Activated T-cell treated with anti-CD3 and anti-CD28 coated beads for 48 hours (primary cell): ENCODE data around the gene CEP112.
"Not testable (repeated sequence)": the region's sequence is repeated elsewhere in the genome, so short reads cannot be mapped to it uniquely, and the experiment has no call there.

Source experiments
- DNase-seq: peaks from one replicate; pipeline ENCODE4 v3.0.0-alpha.2; 2020; ENCODE audit warnings: low read depth

Gene CEP112

GRCh38 chr17:65826577-65826976 lies 365.4 kb downstream of the CEP112 start:
- DNase-seq, result not testable (repeated sequence)

GRCh38 chr17:65824901-65825300 lies 367.0 kb downstream of the CEP112 start:
- DNase-seq, result no peak

GRCh38 chr17:65823713-65824112 lies 368.2 kb downstream of the CEP112 start:
- no peak for DNase-seq

- no peak for DNase-seq
These were observed 371.1 kb downstream of the CEP112 start for GRCh38 chr17:65820811-65821210.

- DNase-seq, result no peak
These were observed 371.6 kb downstream of the CEP112 start for GRCh38 chr17:65820306-65820705.

- DNase-seq, result no peak
These were observed 372.1 kb downstream of the CEP112 start for GRCh38 chr17:65819810-65820209.

- no peak for DNase-seq
These were observed 374.0 kb downstream of the CEP112 start for GRCh38 chr17:65817951-65818350.

- DNase-seq, result no peak
These were observed 377.5 kb downstream of the CEP112 start for GRCh38 chr17:65814418-65814817.

- no peak for DNase-seq
These were observed 378.6 kb downstream of the CEP112 start for GRCh38 chr17:65813306-65813705.

- no peak for DNase-seq
These were observed 380.9 kb downstream of the CEP112 start for GRCh38 chr17:65811043-65811442.

- no peak for DNase-seq
These were observed 382.6 kb downstream of the CEP112 start for GRCh38 chr17:65809366-65809765.

GRCh38 chr17:65808566-65808965 lies 383.4 kb downstream of the CEP112 start:
- DNase-seq, result not testable (repeated sequence)

- DNase-seq, result no peak
These were observed 384.6 kb downstream of the CEP112 start for GRCh38 chr17:65807361-65807760.

- DNase-seq, result no peak
These were observed 390.4 kb downstream of the CEP112 start for GRCh38 chr17:65801513-65801912.

GRCh38 chr17:65800655-65801054 lies 391.3 kb downstream of the CEP112 start:
- DNase-seq, result no peak

GRCh38 chr17:65799869-65800268 lies 392.1 kb downstream of the CEP112 start:
- DNase-seq, result no peak

- no peak for DNase-seq
These were observed 392.5 kb downstream of the CEP112 start for GRCh38 chr17:65799454-65799853.

- no peak for DNase-seq
These were observed 394.1 kb downstream of the CEP112 start for GRCh38 chr17:65797809-65798208.

- DNase-seq, result no peak
These were observed 394.8 kb downstream of the CEP112 start for GRCh38 chr17:65797101-65797500.

GRCh38 chr17:65794572-65794971 lies 397.4 kb downstream of the CEP112 start:
- no peak for DNase-seq

- DNase-seq, result no peak
These were observed 401.7 kb downstream of the CEP112 start for GRCh38 chr17:65790241-65790640.

- no peak for DNase-seq
These were observed 404.4 kb downstream of the CEP112 start for GRCh38 chr17:65787503-65787902.

GRCh38 chr17:65786479-65786878 lies 405.5 kb downstream of the CEP112 start:
- DNase-seq, result no peak

- DNase-seq, result no peak
These were observed 406.8 kb downstream of the CEP112 start for GRCh38 chr17:65785109-65785508.

- no peak for DNase-seq
These were observed 408.0 kb downstream of the CEP112 start for GRCh38 chr17:65783845-65784334.
